ENCODE results near the gene ERH. TPM values are rescaled to one million over a fixed set of nuclear protein-coding genes. Genes with fewer than 3 reads are reported as not detected.

The ERH gene
- 10 to 100 TPM; 55.5 to 55.9 TPM for total RNA-seq

DNA sequence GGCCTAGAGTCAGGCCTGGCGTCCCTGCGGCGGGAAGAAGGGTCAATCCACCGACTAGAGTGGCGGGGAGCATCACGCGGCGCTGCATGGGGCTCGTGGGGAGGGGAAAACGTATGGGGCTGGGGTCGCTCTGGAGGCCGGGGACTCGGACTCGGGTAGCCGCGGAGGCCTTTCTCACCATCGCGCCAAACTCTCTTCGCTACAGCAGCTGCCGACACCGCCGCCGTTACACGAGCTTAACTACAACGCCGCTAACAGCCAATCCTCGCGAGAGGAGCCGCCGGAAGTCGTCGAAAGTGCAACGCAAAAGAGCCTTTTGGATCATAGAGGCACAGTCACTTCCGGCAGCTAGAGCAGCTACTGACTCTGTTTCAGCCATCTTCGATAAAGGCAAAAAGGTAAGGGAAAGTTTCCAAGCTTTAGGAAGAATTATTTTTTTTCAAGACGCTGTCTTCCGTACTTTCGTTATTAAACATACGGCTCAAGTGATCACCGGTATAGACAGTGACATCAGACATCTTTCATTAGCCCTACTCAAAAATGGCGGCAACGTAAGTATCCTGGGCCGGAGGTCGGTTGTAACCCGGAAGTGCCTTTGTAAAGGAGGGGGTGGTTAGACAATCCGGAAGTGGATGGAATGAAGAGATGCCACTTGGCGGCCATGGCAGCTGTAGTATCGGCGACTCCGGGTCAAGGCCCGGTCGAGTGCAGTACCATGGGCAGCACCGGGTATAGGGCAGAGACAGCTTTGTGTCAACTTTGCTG is at the start of gene ERH, which contains the start of gene SLC39A9:
Gene ERH, minus strand, starts transcription at position 247 of the 765 bp plus-strand sequence. Its CDS starts 66 bp downstream, at position 181.
Gene SLC39A9, plus strand, starts transcription at position 640 of the 765 bp plus-strand sequence. CDS start 678 bp downstream, outside the sequence.
- Histone ChIP-seq H3K4me3 (peak within 1 kb of the TSS; percentile 89), H3K36me3 (peaks cover 22% of the 10 kb centered on the region), H3K27me3 (replicated peaks; ENCODE audit: insufficient read depth) (no peaks in the 10 kb centered on the region), H3K9me3 (no peaks in the 10 kb centered on the region), H3K27ac (peak within 1 kb of the TSS; percentile 79 to 91), H3K4me1 (ENCODE audit: control insufficient read depth in 1 of 2, low read depth in 2 of 2) (peaks cover 31 to 54% of the 10 kb centered on the region in 2 donors)
- DNase-seq (ENCODE audit: low spot score) (peak; percentile 87), ATAC-seq (ENCODE audit: insufficient number of reproducible peaks, low FRiP score, low read depth) (peak; percentile 99)
- no peak for TF ChIP-seq CTCF (IDR thresholded peaks at IDR 0.05)

DNA sequence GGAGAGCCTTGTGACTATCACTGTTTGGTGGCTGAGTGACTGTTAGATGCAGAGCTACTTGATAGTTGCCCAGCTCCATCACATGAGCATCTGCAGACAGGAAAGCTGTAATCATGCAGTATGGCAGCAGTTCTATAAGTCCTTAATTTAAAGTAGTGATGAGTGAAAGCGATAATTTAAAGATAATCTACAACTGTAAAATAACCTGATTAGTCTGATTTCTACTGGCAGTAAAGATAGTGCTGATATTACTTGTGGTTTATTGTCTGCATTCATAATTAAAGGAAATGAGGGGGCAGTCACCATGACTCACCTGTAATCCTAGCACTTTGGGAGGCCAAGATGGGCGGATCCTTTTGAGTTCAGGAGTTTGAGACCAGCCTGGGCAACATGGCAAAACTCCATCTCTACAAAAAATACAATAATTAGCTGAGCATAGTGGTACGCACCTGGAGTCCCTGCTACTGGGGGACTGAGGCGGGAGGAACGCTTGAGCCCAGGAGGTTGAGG is 45.3 kb upstream of the ERH start:
- no peak for DNase-seq (ENCODE audit: low spot score)
- no peaks in the 10 kb centered on the region for H3K27me3 ChIP-seq (replicated peaks; ENCODE audit: insufficient read depth)
- no peak overlapping the region for H3K27ac ChIP-seq
- H3K4me1 ChIP-seq (ENCODE audit: control insufficient read depth in 1 of 2, low read depth in 2 of 2), result no peaks in the 10 kb centered on the region
- H3K4me3 ChIP-seq, result no peak overlapping the region
- TF ChIP-seq CTCF (IDR thresholded peaks at IDR 0.05), result no peak
- H3K36me3 ChIP-seq, result peaks cover 3% of the 10 kb centered on the region
- no peak for ATAC-seq (ENCODE audit: insufficient number of reproducible peaks, low FRiP score, low read depth)
- no peaks in the 10 kb centered on the region for H3K9me3 ChIP-seq

DNA sequence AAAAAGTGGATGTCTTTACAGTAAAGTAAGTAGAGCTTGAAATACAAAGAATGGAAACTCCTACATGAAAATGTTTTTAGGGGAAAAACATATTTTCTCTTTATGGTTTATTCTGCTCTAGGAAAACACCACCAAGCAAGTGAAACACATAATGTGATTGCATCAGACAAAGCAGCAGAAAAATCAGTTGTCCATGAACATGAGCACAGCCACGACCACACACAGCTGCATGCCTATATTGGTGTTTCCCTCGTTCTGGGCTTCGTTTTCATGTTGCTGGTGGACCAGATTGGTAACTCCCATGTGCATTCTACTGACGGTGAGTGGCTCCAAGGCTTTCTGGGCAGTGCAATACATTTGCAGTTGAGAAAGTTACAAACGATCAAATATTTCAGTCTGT is 43.8 kb upstream of the ERH start:
- peaks cover 3% of the 10 kb centered on the region for H3K36me3 ChIP-seq
- no peak for TF ChIP-seq CTCF (IDR thresholded peaks at IDR 0.05)
- no peaks in the 10 kb centered on the region for H3K9me3 ChIP-seq
- DNase-seq (ENCODE audit: low spot score) (no peak), ATAC-seq (ENCODE audit: insufficient number of reproducible peaks, low FRiP score, low read depth) (no peak)
- no peaks in the 10 kb centered on the region for H3K4me1 ChIP-seq (ENCODE audit: control insufficient read depth in 1 of 2, low read depth in 2 of 2)
- H3K4me3 ChIP-seq, result no peak overlapping the region
- H3K27me3 ChIP-seq (replicated peaks; ENCODE audit: insufficient read depth), result no peaks in the 10 kb centered on the region
- H3K27ac ChIP-seq, result no peak overlapping the region

DNA sequence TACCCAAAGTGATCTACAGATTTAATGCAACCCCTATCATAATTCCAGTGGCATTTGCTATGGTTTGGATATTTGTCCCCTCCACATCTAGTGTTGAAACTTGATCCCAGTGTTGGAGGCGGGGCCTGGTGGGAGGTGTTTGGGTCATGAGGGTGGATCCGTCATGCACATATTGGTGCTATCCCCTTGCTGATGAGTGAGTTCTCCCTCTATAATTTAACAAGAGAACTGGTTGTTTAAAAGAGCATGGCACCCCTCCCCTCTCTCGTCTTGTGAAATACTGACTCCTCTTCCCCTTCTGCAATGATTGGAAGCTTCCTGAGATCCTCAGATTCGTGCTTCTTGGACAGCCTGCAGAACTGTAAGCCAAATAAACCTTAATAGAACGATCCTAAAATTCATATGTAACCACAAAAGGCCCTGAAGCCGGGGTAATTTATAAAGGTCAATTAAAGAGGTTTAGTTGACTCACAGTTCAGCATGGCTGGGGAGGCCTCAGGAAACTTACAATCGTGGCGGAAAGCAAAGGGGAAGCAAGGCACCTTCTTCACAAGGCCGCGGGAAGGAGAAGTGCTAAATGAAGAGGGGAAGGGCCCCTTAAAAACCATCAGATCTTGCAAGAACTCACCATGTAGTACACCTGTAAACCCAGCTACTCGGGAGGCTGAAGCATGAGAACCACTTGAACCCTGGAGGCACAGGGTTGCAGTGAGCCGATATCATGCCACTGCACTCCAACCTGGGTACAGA is 41.6 kb upstream of the ERH start:
- Histone ChIP-seq H3K27me3 (replicated peaks; ENCODE audit: insufficient read depth) (no peaks in the 10 kb centered on the region), H3K9me3 (no peaks in the 10 kb centered on the region), H3K36me3 (peaks cover 3% of the 10 kb centered on the region), H3K4me3 (no peak overlapping the region), H3K27ac (no peak overlapping the region), H3K4me1 (ENCODE audit: control insufficient read depth in 1 of 2, low read depth in 2 of 2) (no peaks in the 10 kb centered on the region)
- ATAC-seq (ENCODE audit: insufficient number of reproducible peaks, low FRiP score, low read depth) (no peak), DNase-seq (ENCODE audit: low spot score) (no peak)
- no peak for TF ChIP-seq CTCF (IDR thresholded peaks at IDR 0.05)

- H3K4me1 ChIP-seq (ENCODE audit: control insufficient read depth in 1 of 2, low read depth in 2 of 2), result no peaks in the 10 kb centered on the region
- no peak overlapping the region for H3K27ac ChIP-seq
- DNase-seq (ENCODE audit: low spot score) (no peak), ATAC-seq (ENCODE audit: insufficient number of reproducible peaks, low FRiP score, low read depth) (no peak)
- no peaks in the 10 kb centered on the region for H3K36me3 ChIP-seq
- H3K9me3 ChIP-seq, result no peaks in the 10 kb centered on the region
- H3K4me3 ChIP-seq, result no peak overlapping the region
- TF ChIP-seq CTCF (IDR thresholded peaks at IDR 0.05), result no peak
- no peaks in the 10 kb centered on the region for H3K27me3 ChIP-seq (replicated peaks; ENCODE audit: insufficient read depth)
Observed at GRCh38 chr14:69432364-69432763, 34.3 kb upstream of the ERH start.
